Measurements from ENCODE around the gene DHRS2.

- TF ChIP-seq CTCF (conservative IDR thresholded peaks at IDR 0.05; ENCODE audit: low read length): no peak
- no peak for TF ChIP-seq EZH2phosphoT487 (IDR thresholded peaks at IDR 0.05; ENCODE audit: borderline replicate concordance, low read depth, low read length)
Observed at GRCh38 chr14:23664207-23664885, 28.2 kb downstream of the DHRS2 start.

All from OCI-LY7 (cell line).